GM20000 (cell line): ENCODE measurements around the gene CRYAA.
"Not testable (repeated sequence)": the region's sequence is repeated elsewhere in the genome, so short reads cannot be mapped to it uniquely, and the experiment has no call there.

ENCODE experiments used
- DNase-seq: peaks from one replicate; pipeline ENCODE4 v3.0.0; 2012; ENCODE audit warnings: low spot score

Gene CRYAA

DNA sequence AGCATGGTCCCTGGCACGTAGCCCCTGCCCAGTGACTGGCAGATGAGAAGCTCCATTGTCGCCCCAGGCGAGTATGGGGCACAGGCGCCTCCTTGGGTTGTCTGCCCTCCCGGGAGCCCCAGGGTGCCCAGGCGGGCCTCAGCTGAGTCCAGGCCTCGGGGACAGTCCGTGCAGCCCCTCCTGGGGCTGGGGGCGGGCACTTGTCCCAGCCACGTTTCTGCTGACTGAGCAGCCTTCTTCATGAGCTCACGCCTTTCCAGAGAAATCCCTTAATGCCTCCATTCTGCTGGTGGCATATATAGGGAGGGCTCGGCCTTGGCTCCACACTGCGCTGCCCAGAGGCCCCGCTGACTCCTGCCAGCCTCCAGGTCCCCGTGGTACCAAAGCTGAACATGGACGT is at the start of gene CRYAA:
Gene CRYAA (plus strand): TSS at position 301 of the 400 bp plus-strand sequence. CDS start 92 bp downstream, at position 393.
- not testable (repeated sequence) for DNase-seq

- DNase-seq, result not testable (repeated sequence)
Measured at GRCh38 chr21:43130094-43130493, 38.7 kb upstream of the CRYAA start.

GRCh38 chr21:43134520-43134919 is 34.3 kb upstream of the CRYAA start:
- DNase-seq, result not testable (repeated sequence)

GRCh38 chr21:43138944-43139343 is 29.9 kb upstream of the CRYAA start:
- not testable (repeated sequence) for DNase-seq

- not testable (repeated sequence) for DNase-seq
Measured at GRCh38 chr21:43141407-43141806, 27.4 kb upstream of the CRYAA start.

GRCh38 chr21:43146637-43147036 is 22.2 kb upstream of the CRYAA start:
- not testable (repeated sequence) for DNase-seq

DNA sequence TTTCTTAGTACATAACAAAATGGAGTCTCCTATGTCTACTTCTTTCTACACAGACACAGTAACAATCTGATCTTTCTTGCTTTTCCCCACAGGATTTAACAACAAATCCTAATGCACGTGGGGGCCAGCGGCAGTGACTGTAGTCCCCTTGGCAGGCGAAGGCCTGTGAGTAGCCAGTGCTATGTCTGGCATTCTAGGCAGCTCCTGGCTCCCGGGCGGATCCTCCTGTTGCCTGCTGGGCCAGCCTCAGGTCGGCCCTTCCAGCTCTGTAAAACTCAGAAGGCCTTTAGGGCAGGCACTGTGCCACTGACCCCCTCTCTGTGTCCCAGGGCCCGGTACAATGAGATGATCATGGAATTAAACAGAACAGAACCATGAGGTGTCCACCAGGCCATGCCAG is 20.8 kb upstream of the CRYAA start:
- DNase-seq, result not testable (repeated sequence)

DNA sequence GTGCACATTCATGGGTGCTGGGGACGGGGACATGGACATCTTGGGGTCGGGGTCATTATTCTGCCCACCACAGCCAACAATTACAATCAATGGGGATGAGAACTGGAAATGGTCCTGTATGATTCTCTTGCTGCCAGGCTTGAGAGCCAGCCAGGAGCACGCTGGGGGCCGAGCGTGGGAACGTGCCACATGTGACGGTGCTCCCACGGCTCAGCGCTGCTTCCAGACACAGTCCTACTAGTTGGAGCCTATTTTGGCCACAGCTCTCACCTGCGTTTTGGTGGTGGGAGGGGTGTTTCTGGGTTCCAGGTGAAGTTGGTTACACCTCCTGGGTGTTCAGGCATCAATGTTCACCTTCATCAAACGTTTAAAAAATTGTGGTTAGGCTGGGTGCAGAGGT is 19.5 kb upstream of the CRYAA start:
- not testable (repeated sequence) for DNase-seq

DNA sequence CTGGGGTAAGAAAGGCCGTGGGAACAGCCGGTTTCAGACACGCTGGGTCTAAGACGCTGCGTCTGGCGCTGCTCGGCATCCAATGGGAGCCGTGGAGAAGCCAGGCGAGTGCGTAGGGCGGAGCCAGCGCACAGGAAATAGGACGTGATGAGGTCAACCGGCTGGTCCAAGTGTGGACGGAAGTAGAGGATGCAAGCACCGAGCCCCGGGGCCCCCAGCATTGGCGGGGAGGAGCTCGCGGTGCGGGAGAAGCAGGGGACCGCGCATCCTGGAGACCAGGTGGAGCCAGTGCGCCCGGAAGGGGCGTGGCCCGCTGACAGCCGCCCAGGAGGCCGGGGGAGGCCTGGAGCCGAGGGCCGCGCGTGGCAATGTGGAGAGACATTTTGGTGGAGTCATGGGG is 15.2 kb upstream of the CRYAA start:
- not testable (repeated sequence) for DNase-seq

DNA sequence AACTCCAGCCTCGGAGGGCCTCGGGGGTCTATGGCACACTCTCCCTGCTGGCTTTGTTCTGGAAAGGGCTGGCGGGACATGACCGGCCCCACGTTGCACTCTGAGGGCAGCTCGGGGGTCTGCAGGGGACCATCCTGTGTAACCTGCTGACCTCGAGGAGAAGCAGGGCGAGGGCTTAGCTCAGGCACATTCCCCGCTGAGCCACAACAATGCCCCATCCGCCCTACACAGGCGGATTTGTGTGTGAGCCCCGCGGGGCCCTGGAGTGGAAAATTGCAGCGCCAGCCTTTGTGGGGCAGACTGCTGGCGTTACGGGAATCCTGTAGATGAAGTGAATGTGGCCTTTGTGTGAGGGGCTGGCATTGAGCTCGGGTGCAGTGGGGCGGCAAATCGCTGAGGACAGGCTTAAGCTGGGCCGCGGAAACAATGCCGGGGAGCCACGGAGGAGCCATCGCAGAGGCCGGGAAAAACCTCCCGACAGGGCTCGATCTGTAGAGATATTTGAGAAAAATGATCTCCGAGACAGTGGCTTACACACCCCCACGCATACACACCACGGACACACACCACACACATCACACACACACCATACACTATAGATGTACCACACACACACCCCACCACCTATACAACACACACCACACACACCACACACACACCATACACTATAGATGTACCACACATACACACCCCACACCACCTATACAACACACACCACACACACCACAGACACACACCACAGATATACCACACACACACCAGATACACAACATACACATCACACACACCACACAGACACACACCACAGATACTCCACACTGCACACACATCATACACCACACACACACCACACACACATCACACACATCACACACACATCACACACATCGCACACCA is 9.3 kb upstream of the CRYAA start:
- not testable (repeated sequence) for DNase-seq

- not testable (repeated sequence) for DNase-seq
Measured at GRCh38 chr21:43161826-43162707, 6.7 kb upstream of the CRYAA start.

- DNase-seq, result not testable (repeated sequence)
Measured at GRCh38 chr21:43162708-43163205, 6.1 kb upstream of the CRYAA start.

DNA sequence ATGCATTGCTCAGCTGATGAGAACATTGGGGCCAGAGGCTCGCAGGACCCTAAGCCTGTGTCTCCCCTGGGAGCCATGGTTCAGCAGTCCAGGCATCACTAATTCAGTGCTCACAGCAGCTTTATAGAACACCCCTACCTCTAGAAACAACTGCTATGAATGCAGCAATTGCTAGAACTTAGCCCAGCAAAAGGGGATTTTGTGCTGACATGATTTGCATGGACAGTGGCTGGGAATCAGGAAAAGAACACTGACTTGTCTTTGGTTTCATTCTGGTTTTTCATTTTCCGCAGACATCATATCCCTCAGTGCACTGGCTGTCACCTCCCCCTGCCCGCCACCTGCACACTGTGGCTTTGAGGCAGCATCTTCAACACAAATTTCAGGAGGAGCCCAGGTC is 4.0 kb upstream of the CRYAA start:
- DNase-seq, result not testable (repeated sequence)

DNA sequence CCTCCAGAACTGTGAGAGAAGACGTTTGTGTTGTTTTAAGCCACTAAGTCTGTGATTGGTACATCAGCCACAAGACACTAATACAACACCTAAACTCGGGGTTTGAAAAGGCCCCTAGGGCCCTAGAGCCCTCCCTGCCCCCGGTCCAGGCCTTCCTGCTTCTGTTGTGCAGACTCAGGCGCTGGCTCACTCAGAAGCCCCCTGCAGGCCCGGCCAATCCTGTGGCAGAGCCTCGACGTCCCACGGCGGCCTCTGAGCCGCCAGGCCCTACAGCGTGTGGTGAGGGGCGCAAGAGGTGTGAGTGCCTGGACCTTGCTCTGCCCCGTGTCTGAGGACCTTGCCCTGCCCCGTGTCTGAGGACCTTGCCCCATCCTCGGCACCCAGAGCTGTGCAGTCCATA is 3.1 kb upstream of the CRYAA start:
- DNase-seq, result not testable (repeated sequence)

DNA sequence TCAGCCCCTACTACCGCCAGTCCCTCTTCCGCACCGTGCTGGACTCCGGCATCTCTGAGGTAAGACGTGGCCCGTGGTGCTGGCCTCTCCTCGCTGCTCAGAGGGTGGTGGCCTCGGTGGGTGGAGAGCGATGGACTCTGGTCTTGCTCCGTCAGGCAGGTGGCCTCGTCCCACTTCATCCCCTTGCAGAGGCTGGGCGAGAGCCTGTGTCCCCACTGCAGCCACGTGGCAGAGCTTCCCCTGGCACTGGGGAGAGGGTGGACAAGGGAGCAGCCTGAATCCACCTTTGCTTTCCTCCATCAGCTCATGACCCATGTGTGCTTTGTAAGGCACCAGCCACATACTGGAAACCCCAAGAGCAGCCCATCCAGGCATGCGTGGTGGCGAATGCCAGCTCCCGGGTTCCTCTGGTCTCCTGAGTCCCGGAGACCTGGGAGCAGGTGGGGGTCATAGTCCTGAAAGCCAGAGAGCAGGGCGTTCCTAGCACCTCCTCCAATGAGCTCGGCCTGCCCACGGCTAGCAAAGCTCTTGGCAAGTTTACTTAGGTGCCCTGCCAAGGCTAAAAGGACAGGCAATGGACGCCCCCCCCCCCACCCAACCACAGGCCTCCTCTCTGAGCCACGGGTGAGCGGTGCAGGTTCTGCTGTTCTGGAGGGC is 550 bp downstream of the CRYAA start:
- DNase-seq, result not testable (repeated sequence)

GRCh38 chr21:43169891-43170290 is 1.1 kb downstream of the CRYAA start:
- DNase-seq, result not testable (repeated sequence)

- not testable (repeated sequence) for DNase-seq
Measured at GRCh38 chr21:43172812-43173211, 4.0 kb downstream of the CRYAA start.

GRCh38 chr21:43173438-43173837 is 4.6 kb downstream of the CRYAA start:
- not testable (repeated sequence) for DNase-seq

DNA sequence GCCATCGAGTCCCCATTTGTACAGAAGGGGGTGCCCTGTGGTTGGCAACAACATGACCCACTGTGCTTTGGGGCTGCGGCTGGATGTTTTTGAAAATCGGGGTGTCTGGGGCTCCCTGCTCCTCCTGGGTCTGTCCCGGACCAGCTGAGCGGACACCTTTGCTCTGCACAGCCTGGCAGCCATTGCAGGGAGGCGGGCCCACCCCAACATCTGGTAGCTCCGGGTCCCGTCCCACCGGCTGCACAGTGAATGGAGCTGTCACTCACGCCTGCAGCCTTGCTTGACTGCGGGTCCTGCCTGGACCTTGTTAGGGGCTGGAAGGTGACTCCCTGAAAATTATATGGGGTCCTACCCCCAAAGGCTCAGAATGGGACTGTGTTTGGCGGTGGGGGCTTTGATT is 5.1 kb downstream of the CRYAA start:
- DNase-seq, result not testable (repeated sequence)

DNA sequence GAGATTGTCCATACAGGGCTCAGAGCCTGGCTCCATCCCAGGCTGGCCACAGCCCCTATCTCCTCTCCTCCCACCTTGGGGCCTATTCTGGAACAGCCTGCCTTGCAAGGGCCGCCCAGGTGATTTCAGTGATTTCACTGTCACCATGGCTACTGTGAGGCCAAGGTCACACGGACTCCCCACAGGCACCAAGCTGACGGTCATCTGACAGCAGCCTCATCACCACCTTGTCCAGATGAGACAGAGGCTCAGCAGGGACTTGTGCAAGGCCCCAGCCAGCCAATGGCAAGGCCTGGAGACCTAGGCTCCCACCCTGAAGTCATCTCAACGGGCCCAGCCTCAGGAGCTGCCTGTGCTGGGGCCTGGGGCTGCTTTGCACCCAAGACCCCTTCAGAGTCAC is 6.2 kb downstream of the CRYAA start:
- DNase-seq, result not testable (repeated sequence)

DNA sequence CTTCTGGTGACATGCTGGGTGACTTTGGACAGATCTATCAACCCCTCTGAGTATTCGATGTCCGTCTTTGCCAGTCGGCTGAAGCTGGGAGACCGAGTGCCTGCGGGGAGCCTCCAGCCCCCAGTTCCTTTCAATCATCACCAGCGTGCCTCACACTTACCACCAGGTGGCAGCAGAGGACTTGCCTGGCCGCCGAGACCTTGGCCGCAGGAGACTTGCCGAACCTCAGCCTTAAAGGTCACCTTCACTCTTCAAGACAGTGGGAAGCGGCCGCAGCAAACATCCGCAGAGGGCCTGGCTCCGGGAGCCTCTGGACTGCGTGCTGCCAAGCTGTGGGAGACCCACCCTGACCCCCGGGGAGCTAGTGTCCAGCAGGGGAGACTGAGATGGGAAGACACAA is 7.8 kb downstream of the CRYAA start:
- not testable (repeated sequence) for DNase-seq
